T-helper 2 cell treated with Interferon-gamma antibody and Interleukin-4, amounts not matched to agents 5 μg/mL and 100 μg/mL, for 36 hours (primary cell): Measurements from ENCODE around the gene OR1D2.

ENCODE experiments used
- DNase-seq: peaks from one replicate; pipeline ENCODE4 v3.0.0; 2021; ENCODE audit warnings: low spot score
- H3K27ac Mint-ChIP-seq: one replicate; pipeline ENCODE4 v1.8.0; 2021; ENCODE audit warnings: mild to moderate bottlenecking, mixed read lengths
- H3K27me3 Mint-ChIP-seq: one replicate; pipeline ENCODE4 v1.8.0; 2021; ENCODE audit warnings: low read depth, mixed read lengths
- H3K36me3 Mint-ChIP-seq: one replicate; pipeline ENCODE4 v1.8.0; 2021; ENCODE audit warnings: low read depth, mixed read lengths
- H3K4me1 Mint-ChIP-seq: one replicate; pipeline ENCODE4 v1.8.0; 2021; ENCODE audit warnings: low read depth, mixed read lengths
- H3K4me3 Mint-ChIP-seq: one replicate; pipeline ENCODE4 v1.8.0; 2022; ENCODE audit warnings: mild to moderate bottlenecking, moderate library complexity, mixed read lengths
- H3K9me3 Mint-ChIP-seq: one replicate; pipeline ENCODE4 v1.8.0; 2021; ENCODE audit warnings: mixed read lengths

Gene OR1D2

GRCh38 chr17:3038941-3039340 is 65.3 kb downstream of the OR1D2 start:
- Mint-ChIP-seq H3K36me3 (no peaks in the 10 kb centered on the region), H3K27me3 (no peaks in the 10 kb centered on the region), H3K9me3 (peaks cover 9% of the 10 kb centered on the region), H3K27ac (no peak overlapping the region), H3K4me1 (no peaks in the 10 kb centered on the region), H3K4me3 (no peak overlapping the region)
- DNase-seq: no peak
